OCI-LY1 (cell line): ENCODE results near the gene IRF4.

Experiments used
- H2AFZ ChIP-seq: fragments of 200-600 bp; sonication (generic), shearing (Covaris generic); 2 replicates; pipeline ENCODE4 v1.6.0; 2014; ENCODE audit warnings: antibody characterized with exemption, mild to moderate bottlenecking, low read length
- H3F3A ChIP-seq: fragments of 200-600 bp; sonication (generic), shearing (Covaris generic); 2 replicates; pipeline ENCODE4 v1.6.0; 2014; ENCODE audit warnings: mild to moderate bottlenecking, antibody characterized with exemption, low read length, moderate library complexity; ENCODE audit not compliant: insufficient read depth
- H3K27ac ChIP-seq: fragments of 200-600 bp; sonication (generic); 2 replicates; pipeline ENCODE4 v1.5.1; 2014; ENCODE audit warnings: low read length, mixed run types, mild to moderate bottlenecking, low read depth; ENCODE audit not compliant: poor library complexity, severe bottlenecking
- H3K27me3 ChIP-seq: fragments of 200-600 bp; sonication (generic); 2 replicates; pipeline ENCODE4 v1.6.0; 2014; ENCODE audit warnings: antibody characterized with exemption, mild to moderate bottlenecking, low read length, moderate library complexity; ENCODE audit not compliant: insufficient read depth
- H3K36me3 ChIP-seq: fragments of 200-600 bp; sonication (generic); 2 replicates; pipeline ENCODE4 v1.6.1; 2014; ENCODE audit warnings: mild to moderate bottlenecking, antibody characterized with exemption, low read length, moderate library complexity, mixed read lengths; ENCODE audit not compliant: insufficient read depth
- H3K4me1 ChIP-seq: fragments of 200-600 bp; sonication (generic); 2 replicates; pipeline ENCODE4 v1.5.1; 2014; ENCODE audit warnings: mild to moderate bottlenecking, low read length, moderate library complexity; ENCODE audit not compliant: insufficient read depth, severe bottlenecking
- H3K4me2 ChIP-seq: fragments of 200-600 bp; sonication (generic), shearing (Covaris generic); 2 replicates; pipeline ENCODE4 v1.6.1; 2014; ENCODE audit warnings: low read length
- H3K4me3 ChIP-seq: fragments of 200-600 bp; sonication (generic); 2 replicates; pipeline ENCODE4 v1.5.1; 2014; ENCODE audit warnings: low read length, low read depth, mild to moderate bottlenecking, mixed read lengths; ENCODE audit not compliant: poor library complexity, severe bottlenecking
- H3K79me2 ChIP-seq: fragments of 200-600 bp; shearing (Covaris generic); 2 replicates; pipeline ENCODE4 v1.6.1; 2016; ENCODE audit warnings: mixed run types, low read length, mixed read lengths; ENCODE audit not compliant: insufficient read depth
- H3K9ac ChIP-seq: fragments of 200-600 bp; sonication (generic), shearing (Covaris generic); 2 replicates; pipeline ENCODE4 v1.6.1; 2014; ENCODE audit warnings: mild to moderate bottlenecking, low read length, mixed read lengths
- H3K9me2 ChIP-seq: fragments of 200-600 bp; sonication (generic), shearing (Covaris generic); 2 replicates; pipeline ENCODE4 v1.6.1; 2014; ENCODE audit warnings: low read depth, mild to moderate bottlenecking, low read length, mixed read lengths
- H3K9me3 ChIP-seq: fragments of 200-600 bp; shearing (Covaris generic); 2 replicates; pipeline ENCODE4 v1.6.1; 2014; ENCODE audit warnings: low read length, mixed read lengths
- H4K20me1 ChIP-seq: fragments of 200-600 bp; sonication (generic), shearing (Covaris generic); 2 replicates; pipeline ENCODE4 v1.6.0; 2016; ENCODE audit warnings: mild to moderate bottlenecking, low read length; ENCODE audit not compliant: insufficient read depth
- CTCF ChIP-seq: fragments of 200-600 bp; sonication (generic), shearing (Covaris generic); IDR thresholded peaks from 2 replicates; pipeline ENCODE4 v1.5.1; 2017; ENCODE audit warnings: mild to moderate bottlenecking, antibody characterized with exemption, low read length, moderate library complexity, mixed read lengths
- EZH2 ChIP-seq: fragments of 200-600 bp; sonication (generic), shearing (Covaris generic); IDR thresholded peaks from 2 replicates; pipeline ENCODE4 v1.8.0; 2017; ENCODE audit warnings: borderline replicate concordance, mixed run types, mild to moderate bottlenecking, antibody characterized with exemption, low read length, moderate library complexity, mixed read lengths

The IRF4 gene

GRCh38 chr6:455835-456234 is 64.3 kb downstream of the IRF4 start:
- H3K27ac ChIP-seq = no peak overlapping the region
- no peaks in the 10 kb centered on the region for H3K79me2 ChIP-seq
- H3K4me1 ChIP-seq = no peaks in the 10 kb centered on the region
- H3K9ac ChIP-seq = no peak overlapping the region
- H4K20me1 ChIP-seq = no peaks in the 10 kb centered on the region
- no peaks in the 10 kb centered on the region for H3K36me3 ChIP-seq
- H3K9me2 ChIP-seq = no peaks in the 10 kb centered on the region
- no peaks in the 10 kb centered on the region for H3K27me3 ChIP-seq
- H3F3A ChIP-seq = no peaks in the 10 kb centered on the region
- TF ChIP-seq CTCF = no peak
- TF ChIP-seq EZH2 = no peak
- no peaks in the 10 kb centered on the region for H3K9me3 ChIP-seq
- H3K4me2 ChIP-seq = no peak overlapping the region
- no peak overlapping the region for H2AFZ ChIP-seq
- no peak overlapping the region for H3K4me3 ChIP-seq

GRCh38 chr6:456358-456867 is 64.9 kb downstream of the IRF4 start:
- Histone ChIP-seq H3K4me2 (no peak overlapping the region), H4K20me1 (no peaks in the 10 kb centered on the region), H3K9me3 (no peaks in the 10 kb centered on the region), H3F3A (no peaks in the 10 kb centered on the region), H3K4me1 (no peaks in the 10 kb centered on the region), H3K4me3 (no peak overlapping the region), H3K27me3 (no peaks in the 10 kb centered on the region), H2AFZ (no peak overlapping the region), H3K36me3 (no peaks in the 10 kb centered on the region), H3K79me2 (no peaks in the 10 kb centered on the region), H3K9me2 (no peaks in the 10 kb centered on the region), H3K9ac (no peak overlapping the region), H3K27ac (no peak overlapping the region)
- TF ChIP-seq EZH2 (no peak), CTCF (no peak)

- no peak overlapping the region for H3K27ac ChIP-seq
- H3K9me3 ChIP-seq = no peaks in the 10 kb centered on the region
- no peaks in the 10 kb centered on the region for H3K79me2 ChIP-seq
- no peaks in the 10 kb centered on the region for H3K36me3 ChIP-seq
- no peaks in the 10 kb centered on the region for H3K27me3 ChIP-seq
- H2AFZ ChIP-seq = no peak overlapping the region
- no peaks in the 10 kb centered on the region for H3K4me1 ChIP-seq
- no peak for TF ChIP-seq CTCF
- TF ChIP-seq EZH2 = no peak
- H3K4me3 ChIP-seq = no peak overlapping the region
- no peak overlapping the region for H3K9ac ChIP-seq
- no peaks in the 10 kb centered on the region for H4K20me1 ChIP-seq
- no peaks in the 10 kb centered on the region for H3F3A ChIP-seq
- no peak overlapping the region for H3K4me2 ChIP-seq
- no peaks in the 10 kb centered on the region for H3K9me2 ChIP-seq
Measured at GRCh38 chr6:456887-457286, 65.3 kb downstream of the IRF4 start.
